ENCODE data around the gene CRYBB3.

The CRYBB3 gene

DNA sequence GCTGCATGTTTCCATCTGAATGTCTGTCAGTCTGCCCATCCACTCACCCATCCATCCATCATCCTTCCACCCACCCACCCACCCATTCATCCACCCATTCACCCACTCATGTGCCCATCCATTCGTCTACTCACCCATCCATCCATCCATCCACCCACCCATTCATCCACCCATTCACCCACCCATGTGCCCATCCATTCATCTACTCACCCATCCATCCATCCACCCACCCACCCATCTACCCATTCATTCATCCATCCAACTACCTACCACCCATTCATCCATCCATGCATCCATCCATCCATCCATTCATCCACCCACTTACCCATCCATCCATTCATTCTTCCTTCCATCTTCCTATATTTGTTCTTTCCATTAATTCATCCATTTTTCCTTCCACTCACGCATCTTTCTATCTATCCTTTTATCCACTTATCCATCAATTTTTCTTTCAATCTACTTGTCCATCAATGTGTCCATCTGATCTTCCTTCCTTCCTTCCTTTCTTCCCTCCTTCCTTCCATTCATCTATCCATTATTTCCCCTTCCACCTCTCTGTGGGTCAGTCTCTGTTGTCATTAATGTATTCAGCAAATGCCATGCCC lies 8.0 kb downstream of the CRYBB3 start:
- H3K27me3 ChIP-seq (ENCODE audit: insufficient read depth, low read length), result no peaks in the 10 kb centered on the region

DNA sequence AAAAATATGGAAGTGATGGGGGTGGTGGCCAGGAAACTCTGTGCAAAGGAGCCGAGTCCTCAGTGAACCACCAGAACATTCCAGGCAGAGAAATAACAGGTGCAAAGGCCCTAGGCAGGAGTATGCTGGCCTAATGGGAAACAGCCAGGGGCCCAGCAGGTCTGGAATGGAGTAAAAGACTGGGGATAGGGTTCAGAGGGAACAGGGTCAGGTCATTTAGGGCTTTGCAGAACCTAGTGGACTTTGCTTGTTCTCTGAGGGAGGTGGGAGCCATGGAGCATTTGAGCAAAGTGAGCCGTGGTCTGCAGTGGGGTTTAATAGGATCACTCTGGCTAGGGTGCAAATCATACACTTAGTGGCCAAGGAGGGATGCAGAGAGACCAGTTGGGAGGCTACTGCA lies 8.7 kb downstream of the CRYBB3 start:
- Histone ChIP-seq H3K27ac (ENCODE audit: low read depth, low read length) (no peak overlapping the region), H3K36me3 (ENCODE audit: insufficient read depth, low read length) (no peaks in the 10 kb centered on the region)

More for the DNA sequence above, 8.0 kb downstream of the CRYBB3 start:
- Histone ChIP-seq H3K79me2 (ENCODE audit: control insufficient read depth, insufficient read depth, low read length, unreplicated experiment) (no peaks in the 10 kb centered on the region), H3K4me3 (ENCODE audit: low read depth, low read length) (no peak overlapping the region), H3K4me1 (ENCODE audit: control insufficient read depth, insufficient read depth, low read length, unreplicated experiment) (no peaks in the 10 kb centered on the region), H3K27ac (ENCODE audit: low read depth, low read length) (no peak overlapping the region), H3K36me3 (ENCODE audit: insufficient read depth, low read length) (no peaks in the 10 kb centered on the region), H2AFZ (ENCODE audit: low read length, unreplicated experiment) (no peak overlapping the region)

DNA sequence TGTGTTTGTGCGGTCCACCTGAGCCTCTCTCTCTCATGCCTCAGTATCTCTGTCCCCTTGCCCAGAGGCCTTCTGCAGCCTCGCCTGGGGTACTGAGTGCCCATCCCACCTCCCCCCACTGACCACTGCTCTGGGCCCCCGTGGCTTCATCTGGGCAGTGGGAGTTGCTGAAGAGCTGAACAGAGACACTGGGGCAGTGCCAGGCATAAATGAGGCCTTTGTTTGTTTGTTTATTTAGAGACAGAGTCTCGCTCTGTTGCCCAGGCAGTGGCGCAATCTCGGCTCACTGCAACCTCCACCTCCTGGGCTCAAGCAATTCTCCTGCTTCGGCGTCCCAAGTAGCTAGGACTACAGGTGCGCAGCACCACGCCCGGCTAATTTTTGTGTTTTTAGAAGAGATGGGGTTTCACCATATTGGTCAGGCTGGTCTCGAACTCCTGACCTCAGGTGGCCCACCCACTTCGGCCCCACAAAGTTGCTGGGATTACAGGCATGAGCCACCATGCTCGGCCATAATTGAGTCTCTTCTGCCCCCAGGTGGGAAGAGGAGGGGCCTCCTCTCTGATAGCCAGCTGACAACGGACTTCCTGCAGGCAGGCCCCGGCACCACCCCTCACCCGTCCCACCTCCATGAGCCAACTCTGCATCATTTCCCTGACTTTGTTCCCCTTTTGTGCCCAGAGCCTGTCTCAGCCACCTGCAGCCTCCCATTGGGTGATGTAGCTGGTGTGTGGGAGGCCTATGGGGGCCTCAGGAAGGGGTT lies 9.3 kb downstream of the CRYBB3 start:
- Histone ChIP-seq H3K79me2 (ENCODE audit: control insufficient read depth, insufficient read depth, low read length, unreplicated experiment) (no peaks in the 10 kb centered on the region), H3K4me1 (ENCODE audit: control insufficient read depth, insufficient read depth, low read length, unreplicated experiment) (no peaks in the 10 kb centered on the region), H3K36me3 (ENCODE audit: insufficient read depth, low read length) (no peaks in the 10 kb centered on the region), H3K4me3 (ENCODE audit: low read depth, low read length) (no peak overlapping the region), H2AFZ (ENCODE audit: low read length, unreplicated experiment) (no peak overlapping the region), H3K27ac (ENCODE audit: low read depth, low read length) (no peak overlapping the region), H3K27me3 (ENCODE audit: insufficient read depth, low read length) (no peaks in the 10 kb centered on the region)

More for the DNA sequence above, 8.7 kb downstream of the CRYBB3 start:
- Histone ChIP-seq H2AFZ (ENCODE audit: low read length, unreplicated experiment) (no peak overlapping the region), H3K27me3 (ENCODE audit: insufficient read depth, low read length) (no peaks in the 10 kb centered on the region), H3K4me3 (ENCODE audit: low read depth, low read length) (no peak overlapping the region), H3K79me2 (ENCODE audit: control insufficient read depth, insufficient read depth, low read length, unreplicated experiment) (no peaks in the 10 kb centered on the region), H3K4me1 (ENCODE audit: control insufficient read depth, insufficient read depth, low read length, unreplicated experiment) (no peaks in the 10 kb centered on the region)

DNA sequence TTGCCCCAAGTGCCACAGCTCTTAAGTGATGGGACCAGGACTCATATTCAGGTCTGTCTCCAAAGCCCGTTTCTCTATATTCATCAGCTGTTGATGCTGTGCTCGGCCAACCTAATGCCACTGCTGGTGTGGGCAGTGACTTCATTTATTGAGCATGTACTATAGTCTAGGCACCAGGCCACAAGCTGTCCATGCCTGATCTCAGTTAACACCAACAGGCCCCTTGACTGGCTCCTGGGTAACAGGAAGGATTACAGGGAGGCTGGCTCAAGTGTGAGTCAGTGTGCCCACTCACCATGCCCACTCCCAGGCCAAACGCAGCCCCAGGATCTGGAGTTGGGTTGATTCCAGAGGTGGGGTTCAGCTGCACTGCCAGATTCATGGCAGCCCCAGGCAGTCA lies 11.1 kb downstream of the CRYBB3 start:
- Histone ChIP-seq H3K79me2 (ENCODE audit: control insufficient read depth, insufficient read depth, low read length, unreplicated experiment) (no peaks in the 10 kb centered on the region), H3K27ac (ENCODE audit: low read depth, low read length) (no peak overlapping the region), H3K4me3 (ENCODE audit: low read depth, low read length) (no peak overlapping the region), H3K27me3 (ENCODE audit: insufficient read depth, low read length) (no peaks in the 10 kb centered on the region), H3K36me3 (ENCODE audit: insufficient read depth, low read length) (no peaks in the 10 kb centered on the region), H3K4me1 (ENCODE audit: control insufficient read depth, insufficient read depth, low read length, unreplicated experiment) (no peaks in the 10 kb centered on the region), H2AFZ (ENCODE audit: low read length, unreplicated experiment) (no peak overlapping the region)

DNA sequence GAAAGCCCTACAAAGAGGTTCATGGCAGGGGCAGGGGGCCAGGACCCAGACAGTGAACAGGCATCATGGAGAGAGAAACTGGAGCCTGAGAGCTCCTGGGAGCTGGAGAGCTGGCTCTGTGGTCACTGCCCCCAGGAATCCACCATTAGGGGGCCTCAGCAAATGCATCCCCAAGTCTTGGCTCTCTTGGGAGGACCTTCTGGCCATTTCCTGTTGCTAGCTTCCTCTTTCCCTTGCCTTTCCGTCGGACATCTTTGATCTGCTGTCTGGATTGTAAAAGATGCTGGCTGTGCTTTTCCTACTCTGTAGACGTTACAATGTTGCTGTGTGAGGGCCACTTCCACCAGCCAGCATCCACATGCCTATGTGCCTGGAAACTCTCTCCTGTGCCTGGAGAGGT lies 12.7 kb downstream of the CRYBB3 start:
- H3K4me3 ChIP-seq (ENCODE audit: low read depth, low read length), result no peak overlapping the region
- no peaks in the 10 kb centered on the region for H3K4me1 ChIP-seq (ENCODE audit: control insufficient read depth, insufficient read depth, low read length, unreplicated experiment)
- no peak overlapping the region for H2AFZ ChIP-seq (ENCODE audit: low read length, unreplicated experiment)
- H3K79me2 ChIP-seq (ENCODE audit: control insufficient read depth, insufficient read depth, low read length, unreplicated experiment), result no peaks in the 10 kb centered on the region
- no peaks in the 10 kb centered on the region for H3K36me3 ChIP-seq (ENCODE audit: insufficient read depth, low read length)
- H3K27me3 ChIP-seq (ENCODE audit: insufficient read depth, low read length), result no peaks in the 10 kb centered on the region
- no peak overlapping the region for H3K27ac ChIP-seq (ENCODE audit: low read depth, low read length)

DNA sequence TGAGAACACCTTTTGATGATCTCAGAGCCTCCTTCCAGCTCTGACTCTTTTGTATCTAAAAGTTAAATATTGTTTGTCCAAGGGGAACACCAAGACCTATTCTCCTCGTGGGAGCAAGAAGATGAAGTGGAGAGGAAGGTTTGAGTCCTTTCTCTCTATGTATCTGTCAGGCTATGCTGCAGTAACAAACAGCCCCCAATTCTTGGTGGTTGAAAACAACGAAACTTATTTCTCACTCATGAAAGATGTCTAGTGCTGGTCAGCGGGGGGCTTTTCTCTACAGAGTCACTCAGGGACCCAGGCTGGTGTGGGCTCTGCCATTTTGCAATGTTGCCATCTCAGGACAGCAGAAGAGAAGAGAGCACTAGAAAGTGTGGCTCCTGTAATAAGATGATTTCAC lies 13.6 kb downstream of the CRYBB3 start:
- Histone ChIP-seq H3K27ac (ENCODE audit: low read depth, low read length) (no peak overlapping the region), H3K79me2 (ENCODE audit: control insufficient read depth, insufficient read depth, low read length, unreplicated experiment) (no peaks in the 10 kb centered on the region), H2AFZ (ENCODE audit: low read length, unreplicated experiment) (no peak overlapping the region), H3K36me3 (ENCODE audit: insufficient read depth, low read length) (no peaks in the 10 kb centered on the region), H3K27me3 (ENCODE audit: insufficient read depth, low read length) (no peaks in the 10 kb centered on the region), H3K4me3 (ENCODE audit: low read depth, low read length) (no peak overlapping the region), H3K4me1 (ENCODE audit: control insufficient read depth, insufficient read depth, low read length, unreplicated experiment) (no peaks in the 10 kb centered on the region)

DNA sequence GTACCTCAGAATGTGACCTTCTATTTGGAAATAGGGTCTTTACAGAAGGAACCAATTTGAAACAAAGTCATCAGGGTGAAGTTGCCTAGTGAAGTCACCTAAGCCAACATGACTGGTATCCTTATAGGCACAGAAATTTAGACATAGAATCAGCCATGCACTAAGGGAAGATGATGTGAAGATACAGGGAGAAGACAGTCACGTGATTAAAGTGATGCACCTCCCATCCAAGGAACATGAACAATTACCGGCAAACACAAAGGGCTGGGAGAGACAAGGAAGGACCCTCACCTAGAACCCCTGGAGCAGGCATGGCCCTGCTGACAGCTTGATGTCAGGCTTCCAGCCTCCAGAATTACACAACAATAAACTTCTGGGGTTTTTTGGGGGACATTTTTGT lies 16.6 kb downstream of the CRYBB3 start:
- Histone ChIP-seq H3K4me3 (ENCODE audit: low read depth, low read length) (no peak overlapping the region), H2AFZ (ENCODE audit: low read length, unreplicated experiment) (no peak overlapping the region), H3K79me2 (ENCODE audit: control insufficient read depth, insufficient read depth, low read length, unreplicated experiment) (no peaks in the 10 kb centered on the region), H3K36me3 (ENCODE audit: insufficient read depth, low read length) (no peaks in the 10 kb centered on the region), H3K27me3 (ENCODE audit: insufficient read depth, low read length) (peaks cover 6% of the 10 kb centered on the region), H3K4me1 (ENCODE audit: control insufficient read depth, insufficient read depth, low read length, unreplicated experiment) (no peaks in the 10 kb centered on the region), H3K27ac (ENCODE audit: low read depth, low read length) (no peak overlapping the region)

DNA sequence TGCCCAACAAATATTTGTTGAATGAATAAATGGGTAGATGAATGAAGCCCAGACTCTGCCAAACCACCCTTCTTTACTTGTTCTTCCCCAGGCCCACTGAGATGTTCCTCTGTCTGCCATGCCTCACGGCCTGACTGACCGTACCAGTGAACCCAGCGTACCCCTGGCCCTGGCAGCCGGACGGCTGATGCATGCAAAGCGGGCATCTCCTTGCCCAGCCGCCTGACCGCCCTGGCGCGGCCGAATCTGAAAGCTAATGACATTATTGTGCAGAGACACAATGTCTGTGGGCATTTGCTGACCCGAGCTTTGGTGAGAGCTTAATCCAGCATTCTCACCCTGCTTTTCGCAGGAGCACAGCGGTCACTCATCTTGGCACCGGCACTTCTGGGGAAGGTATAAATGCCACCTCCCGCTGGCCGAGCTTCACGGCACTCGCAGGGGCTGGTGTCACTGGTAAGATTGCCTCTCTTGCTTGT lies 19.6 kb downstream of the CRYBB3 start, which contains the start of gene CRYBB2:
CRYBB2 (plus strand) TSS at position 429 of the 479 bp plus-strand sequence. CDS start 1,791 bp downstream, outside the sequence.
- no peaks in the 10 kb centered on the region for H3K36me3 ChIP-seq (ENCODE audit: insufficient read depth, low read length)
- no peak within 1 kb of the TSS for H3K4me3 ChIP-seq (ENCODE audit: low read depth, low read length)
- H3K4me1 ChIP-seq (ENCODE audit: control insufficient read depth, insufficient read depth, low read length, unreplicated experiment), result no peaks in the 10 kb centered on the region
- peaks cover 19% of the 10 kb centered on the region for H3K27me3 ChIP-seq (ENCODE audit: insufficient read depth, low read length)
- H3K79me2 ChIP-seq (ENCODE audit: control insufficient read depth, insufficient read depth, low read length, unreplicated experiment), result no peaks in the 10 kb centered on the region
- no peak within 1 kb of the TSS for H2AFZ ChIP-seq (ENCODE audit: low read length, unreplicated experiment)
- no peak within 1 kb of the TSS for H3K27ac ChIP-seq (ENCODE audit: low read depth, low read length)

DNA sequence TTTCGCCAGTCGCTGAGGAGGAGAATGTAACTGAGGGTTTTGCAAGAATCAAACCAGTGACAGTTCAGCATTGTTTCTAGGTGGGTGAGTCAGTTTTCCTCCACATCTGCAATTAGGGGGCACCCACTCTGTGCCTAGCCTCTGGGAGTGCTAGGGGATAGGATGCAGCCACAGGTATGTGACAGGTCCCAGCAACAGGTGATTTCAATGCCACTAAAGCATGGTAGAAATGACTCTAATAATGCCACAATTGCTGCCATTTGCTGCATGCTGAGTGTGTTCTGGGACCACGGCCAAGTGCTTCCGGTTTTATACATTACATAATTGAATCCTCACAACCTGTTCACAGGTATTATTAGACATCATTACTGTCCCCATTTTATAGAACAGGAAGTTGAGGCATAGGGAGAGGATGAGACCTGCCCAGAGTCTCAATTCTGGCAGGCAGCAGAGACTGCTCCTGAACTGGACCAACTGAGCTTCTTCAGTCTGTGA lies 20.3 kb downstream of the CRYBB3 start:
- no peak overlapping the region for H2AFZ ChIP-seq (ENCODE audit: low read length, unreplicated experiment)
- no peaks in the 10 kb centered on the region for H3K36me3 ChIP-seq (ENCODE audit: insufficient read depth, low read length)
- H3K4me3 ChIP-seq (ENCODE audit: low read depth, low read length), result no peak overlapping the region
- peaks cover 25% of the 10 kb centered on the region for H3K27me3 ChIP-seq (ENCODE audit: insufficient read depth, low read length)
- no peak overlapping the region for H3K27ac ChIP-seq (ENCODE audit: low read depth, low read length)
- no peaks in the 10 kb centered on the region for H3K4me1 ChIP-seq (ENCODE audit: control insufficient read depth, insufficient read depth, low read length, unreplicated experiment)
- H3K79me2 ChIP-seq (ENCODE audit: control insufficient read depth, insufficient read depth, low read length, unreplicated experiment), result no peaks in the 10 kb centered on the region

DNA sequence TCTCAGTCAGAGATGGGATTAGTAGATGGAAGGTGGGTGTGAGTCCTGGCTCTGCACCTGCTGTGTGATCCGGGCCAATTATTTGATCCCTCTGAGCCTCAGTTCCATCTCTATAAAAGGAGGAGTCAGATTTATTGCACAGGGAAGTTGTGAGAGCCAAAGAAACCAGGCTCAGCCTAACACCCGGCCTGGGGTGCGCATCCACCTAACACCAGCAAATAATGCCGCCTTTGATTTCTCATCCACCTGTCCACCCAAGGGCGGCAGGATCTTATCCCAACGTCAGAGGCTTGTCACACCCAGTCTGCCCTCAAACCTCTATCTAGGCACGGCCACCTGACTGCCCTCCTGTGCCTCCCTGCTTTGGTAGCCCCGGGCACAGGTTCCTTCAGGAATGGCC lies 22.1 kb downstream of the CRYBB3 start:
- H3K36me3 ChIP-seq (ENCODE audit: insufficient read depth, low read length), result no peaks in the 10 kb centered on the region
- no peaks in the 10 kb centered on the region for H3K4me1 ChIP-seq (ENCODE audit: control insufficient read depth, insufficient read depth, low read length, unreplicated experiment)
- no peak overlapping the region for H3K4me3 ChIP-seq (ENCODE audit: low read depth, low read length)
- H3K27ac ChIP-seq (ENCODE audit: low read depth, low read length), result no peak overlapping the region
- H2AFZ ChIP-seq (ENCODE audit: low read length, unreplicated experiment), result no peak overlapping the region
- no peaks in the 10 kb centered on the region for H3K79me2 ChIP-seq (ENCODE audit: control insufficient read depth, insufficient read depth, low read length, unreplicated experiment)
- peaks cover 33% of the 10 kb centered on the region for H3K27me3 ChIP-seq (ENCODE audit: insufficient read depth, low read length)
